ENCODE results near the gene CARMIL1. TPM values are rescaled to one million over a fixed set of nuclear protein-coding genes. Genes with fewer than 3 reads are reported as not detected.

Gene CARMIL1
- total RNA-seq, 1 experiment from 2014 or later: 23.6 TPM

DNA sequence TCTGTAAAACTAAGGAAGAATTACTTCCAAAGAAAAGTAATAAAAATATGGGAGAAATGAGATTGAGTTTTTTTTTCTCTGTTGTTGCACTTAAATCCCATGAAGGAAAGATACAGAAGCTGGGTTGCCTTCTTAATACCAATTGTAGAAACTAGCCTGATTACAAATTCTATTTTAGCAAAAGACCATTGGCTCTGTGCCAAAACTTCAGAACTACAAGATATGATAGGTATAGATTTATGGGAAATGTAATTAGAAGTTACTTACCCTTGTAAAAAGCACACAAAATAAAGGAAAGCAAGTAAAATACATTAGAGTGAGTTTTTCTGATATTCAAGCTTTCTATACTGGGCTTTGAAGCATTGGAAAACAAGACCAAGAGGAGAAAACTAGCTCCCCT is 299.4 kb downstream of the CARMIL1 start:
- Histone ChIP-seq H2BK120ac (ENCODE audit: low read depth, low read length, poor library complexity, severe bottlenecking) (no peak overlapping the region), H3K79me2 (ENCODE audit: insufficient read depth, low read length) (no peaks in the 10 kb centered on the region), H4K5ac (ENCODE audit: insufficient read length, low read depth, low read length) (no peak overlapping the region), H4K91ac (ENCODE audit: insufficient read length, low read depth, low read length) (no peak overlapping the region), H3K27ac (ENCODE audit: insufficient read length, low read depth, low read length) (no peak overlapping the region), H3K4me2 (ENCODE audit: insufficient read depth, insufficient read length, low read length) (no peak overlapping the region), H3K18ac (ENCODE audit: insufficient read length, low read depth, low read length) (no peak overlapping the region), H3K4ac (ENCODE audit: low read depth, low read length) (no peak overlapping the region), H3K27me3 (ENCODE audit: insufficient read depth, low read length) (no peaks in the 10 kb centered on the region; the same call in 1 of the 2 replicates), H2BK15ac (ENCODE audit: low read depth, low read length) (no peak overlapping the region), H2AK5ac (ENCODE audit: insufficient read length, low read length) (no peak overlapping the region), H3K23me2 (ENCODE audit: insufficient read length, low read depth, low read length, poor library complexity, severe bottlenecking) (no peaks in the 10 kb centered on the region), H4K8ac (replicated peaks; ENCODE audit: insufficient read length, low read depth, low read length) (no peak overlapping the region), H3K23ac (ENCODE audit: insufficient read length, low read depth, low read length) (no peak overlapping the region), H3K4me1 (ENCODE audit: insufficient read depth, low read length) (no peaks in the 10 kb centered on the region), H3T11ph (ENCODE audit: low read length) (no peak overlapping the region), H2BK20ac (ENCODE audit: low read depth, low read length, poor library complexity, severe bottlenecking) (no peak overlapping the region), H3K56ac (ENCODE audit: insufficient read length, low read depth, low read length) (no peak overlapping the region), H2BK12ac (ENCODE audit: insufficient read length, low read depth, low read length) (no peak overlapping the region), H2BK5ac (ENCODE audit: insufficient read length, low read length) (no peak overlapping the region), H3K14ac (ENCODE audit: insufficient read depth, low read length) (no peak overlapping the region), H3K9ac (ENCODE audit: extremely low read depth, insufficient read length, low read length) (no peak overlapping the region), H2AFZ (ENCODE audit: low read length) (no peak overlapping the region), H3K9me3 (ENCODE audit: control insufficient read depth, low read depth, low read length) (no peaks in the 10 kb centered on the region), H4K20me1 (ENCODE audit: control insufficient read depth, insufficient read depth, insufficient read length) (no peaks in the 10 kb centered on the region), H3K79me1 (ENCODE audit: insufficient read depth, low read depth, low read length, poor library complexity, severe bottlenecking) (no peaks in the 10 kb centered on the region)
- Mint-ChIP-seq H3K27me3 (ENCODE audit: low read depth) (no peaks in the 10 kb centered on the region), H3K36me3 (ENCODE audit: insufficient read depth in 1 of 3, low read depth in 3 of 3) (peaks cover 0 to 1% (median 0%) of the 10 kb centered on the region in 3 experiments; a peak in 2 of 7 replicates), H3K9me3 (no peaks in the 10 kb centered on the region), H3K4me1 (no peaks in the 10 kb centered on the region), H3K27ac (no peak overlapping the region), H3K4me3 (no peak overlapping the region)
- TF ChIP-seq, protein P1, sequence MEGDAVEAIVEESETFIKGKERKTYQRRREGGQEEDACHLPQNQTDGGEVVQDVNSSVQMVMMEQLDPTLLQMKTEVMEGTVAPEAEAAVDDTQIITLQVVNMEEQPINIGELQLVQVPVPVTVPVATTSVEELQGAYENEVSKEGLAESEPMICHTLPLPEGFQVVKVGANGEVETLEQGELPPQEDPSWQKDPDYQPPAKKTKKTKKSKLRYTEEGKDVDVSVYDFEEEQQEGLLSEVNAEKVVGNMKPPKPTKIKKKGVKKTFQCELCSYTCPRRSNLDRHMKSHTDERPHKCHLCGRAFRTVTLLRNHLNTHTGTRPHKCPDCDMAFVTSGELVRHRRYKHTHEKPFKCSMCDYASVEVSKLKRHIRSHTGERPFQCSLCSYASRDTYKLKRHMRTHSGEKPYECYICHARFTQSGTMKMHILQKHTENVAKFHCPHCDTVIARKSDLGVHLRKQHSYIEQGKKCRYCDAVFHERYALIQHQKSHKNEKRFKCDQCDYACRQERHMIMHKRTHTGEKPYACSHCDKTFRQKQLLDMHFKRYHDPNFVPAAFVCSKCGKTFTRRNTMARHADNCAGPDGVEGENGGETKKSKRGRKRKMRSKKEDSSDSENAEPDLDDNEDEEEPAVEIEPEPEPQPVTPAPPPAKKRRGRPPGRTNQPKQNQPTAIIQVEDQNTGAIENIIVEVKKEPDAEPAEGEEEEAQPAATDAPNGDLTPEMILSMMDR (conservative IDR thresholded peaks at IDR 0.05): no peak
- no peak for DNase-seq

Measured in H9 (cell line).